NCI-H1105 (cell line): ENCODE measurements around the gene ZNF516.

ENCODE experiments used
- DNase-seq: peaks from one replicate; lab custom pipeline; 2025; lab: John Stamatoyannopoulos, UW

Gene ZNF516

DNA sequence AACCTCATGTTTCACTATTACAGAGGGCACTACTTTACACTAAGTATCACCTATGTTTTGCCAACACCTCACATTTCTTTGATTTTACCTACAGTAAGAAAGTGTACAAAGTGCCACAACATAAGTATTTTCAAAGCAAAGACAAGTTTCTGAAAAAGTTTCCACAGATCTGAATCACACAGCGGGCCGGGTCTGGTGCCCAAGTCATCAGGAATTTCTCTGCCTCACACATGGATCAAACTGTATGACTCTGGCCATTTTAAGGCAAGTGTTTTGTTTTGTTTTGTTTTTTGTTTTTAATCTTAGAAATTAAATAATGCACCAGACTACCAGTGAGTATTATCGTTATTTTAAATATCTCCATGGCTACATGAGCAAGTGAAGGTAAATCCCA is 73.4 kb downstream of the ZNF516 start:
- DNase-seq, result no peak

DNA sequence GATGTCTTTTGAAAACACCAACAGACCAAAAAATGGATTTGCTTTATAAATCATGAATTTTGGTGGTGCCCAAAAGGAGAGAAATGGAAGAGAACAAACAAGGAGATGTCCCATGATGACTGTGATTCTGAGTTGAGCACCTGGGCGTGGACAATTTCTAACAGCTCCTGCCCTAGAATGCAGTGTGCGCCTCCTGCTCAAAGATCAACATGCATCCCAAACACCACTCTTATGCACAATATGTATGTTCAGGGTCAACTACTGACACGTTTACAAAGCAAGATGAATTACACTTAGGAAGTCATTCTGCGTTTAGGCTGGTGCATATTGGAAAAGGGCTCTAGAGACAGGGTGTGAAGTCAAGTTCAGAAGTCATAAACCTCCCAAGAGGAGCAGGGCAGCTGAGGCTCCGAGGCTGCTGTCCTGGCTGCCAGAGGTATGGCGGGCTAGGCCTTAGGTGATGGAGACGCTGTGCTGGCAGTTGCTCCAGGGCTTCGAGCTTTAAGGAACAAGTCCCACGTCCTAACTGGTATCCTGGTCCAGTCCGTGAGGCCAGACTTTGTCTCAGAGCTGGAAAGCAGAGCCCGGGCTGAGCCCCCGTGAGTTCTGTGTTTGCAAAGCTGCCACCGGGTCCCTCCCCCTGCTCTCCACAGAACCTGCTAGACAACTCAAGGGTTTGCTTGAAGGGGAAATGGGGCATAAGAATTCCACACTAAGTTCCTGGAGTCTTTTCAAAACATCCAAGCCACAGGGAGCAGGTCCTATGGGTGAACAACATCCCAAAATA is 74.0 kb downstream of the ZNF516 start:
- no peak for DNase-seq

DNA sequence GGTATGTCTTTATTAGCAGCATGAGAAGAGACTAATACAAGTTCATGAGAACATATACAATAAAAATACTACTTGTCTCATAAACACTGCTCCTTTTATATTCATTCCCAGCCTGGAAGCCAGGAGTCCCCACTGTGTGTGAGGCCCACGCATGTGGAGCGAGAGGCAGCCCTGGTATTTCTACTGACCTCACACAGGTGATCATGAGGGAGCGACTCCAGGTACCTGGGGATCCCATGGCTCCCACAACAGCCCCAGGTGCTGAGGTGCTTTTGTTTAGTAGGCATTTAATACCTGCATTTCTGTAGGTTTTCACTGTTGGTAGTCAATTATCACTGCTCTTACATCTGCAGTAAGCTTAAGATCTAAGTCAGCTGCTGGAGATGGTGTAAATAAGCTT is 75.2 kb downstream of the ZNF516 start:
- no peak for DNase-seq

DNA sequence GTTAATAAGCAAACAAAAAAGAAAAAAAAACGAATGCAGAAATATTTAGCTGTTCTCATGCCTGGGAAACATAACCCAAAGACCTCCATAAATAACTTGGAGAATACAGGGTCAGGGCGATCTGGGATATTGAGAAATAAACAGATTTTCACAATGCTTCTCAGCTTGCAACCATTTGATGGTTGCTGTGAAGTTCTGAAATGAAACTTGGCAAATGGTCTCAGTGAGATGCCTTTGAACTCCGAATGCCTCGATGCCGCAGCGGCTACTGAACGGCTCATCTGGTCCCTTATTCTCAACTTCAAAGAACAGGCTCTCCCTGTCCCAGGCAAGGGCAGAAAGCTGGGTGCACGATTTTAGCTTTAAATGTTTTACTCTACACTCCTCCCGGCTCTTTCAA is 78.1 kb downstream of the ZNF516 start:
- no peak for DNase-seq

DNA sequence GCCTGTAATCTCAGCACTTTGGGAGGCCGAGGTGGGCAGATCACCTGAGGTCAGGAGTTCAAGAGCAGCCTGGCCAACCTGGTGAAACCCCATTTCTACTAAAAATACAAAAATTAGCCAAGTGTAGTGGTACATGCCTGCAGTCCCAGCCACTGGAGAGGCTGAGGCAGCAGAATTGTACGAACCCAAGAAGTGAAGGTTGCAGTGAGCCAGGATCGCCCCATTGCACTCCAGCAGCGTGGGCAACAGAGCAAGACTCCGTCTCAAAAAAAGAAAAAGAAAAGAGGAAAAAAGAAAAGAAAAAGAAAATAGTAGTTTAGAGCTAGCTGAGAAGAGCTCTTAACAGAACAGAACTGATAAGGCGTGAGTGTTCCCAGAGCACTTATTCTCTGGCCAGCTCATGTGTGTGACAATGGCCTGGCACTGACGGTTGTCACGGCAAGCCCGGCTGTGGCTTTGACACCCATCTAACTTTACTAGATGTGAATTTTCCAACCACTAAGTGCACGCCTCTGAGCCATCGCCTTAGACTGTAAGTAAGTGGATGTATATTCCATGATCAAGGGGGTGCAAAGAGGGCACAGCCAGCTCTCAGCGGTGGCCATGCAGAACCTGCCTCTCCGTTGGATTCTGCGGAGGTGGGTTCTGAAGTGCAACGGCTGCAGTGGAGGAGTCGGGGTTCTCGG is 80.0 kb downstream of the ZNF516 start:
- DNase-seq, result no peak

DNA sequence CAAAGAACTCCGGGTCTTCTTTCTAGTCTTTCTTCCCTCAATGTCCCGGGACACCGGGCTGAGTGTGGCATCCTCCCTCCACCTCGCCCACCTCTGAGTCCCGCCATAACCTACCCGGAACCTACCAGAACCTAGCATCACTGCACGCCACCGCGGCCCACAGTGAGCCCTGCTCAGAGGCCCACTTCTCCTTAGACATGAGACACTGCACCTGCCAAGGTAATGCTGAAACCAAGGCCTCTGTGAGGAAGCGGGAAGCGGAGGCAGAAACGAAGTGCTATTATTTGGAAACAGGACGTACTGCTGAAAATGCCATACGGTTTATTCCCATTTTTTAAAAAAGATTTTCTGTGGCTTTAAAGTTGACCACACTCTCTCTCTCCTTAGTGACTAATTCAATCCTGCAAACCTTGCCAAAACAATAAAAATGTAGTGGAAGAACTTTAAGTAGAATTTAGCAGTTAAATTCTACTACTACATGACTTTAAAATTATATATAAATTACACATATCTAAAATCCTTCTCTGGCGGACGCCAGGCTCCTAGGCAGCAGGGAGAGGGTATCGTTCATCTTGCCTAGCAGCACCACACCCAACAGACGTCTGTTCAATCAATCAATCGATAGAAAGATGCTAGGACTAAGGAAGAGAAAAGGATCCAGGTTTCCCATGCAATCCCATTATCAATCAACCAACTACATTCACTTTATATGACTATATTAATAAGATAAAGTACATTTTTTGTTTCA is 82.0 kb downstream of the ZNF516 start:
- DNase-seq, result no peak

DNA sequence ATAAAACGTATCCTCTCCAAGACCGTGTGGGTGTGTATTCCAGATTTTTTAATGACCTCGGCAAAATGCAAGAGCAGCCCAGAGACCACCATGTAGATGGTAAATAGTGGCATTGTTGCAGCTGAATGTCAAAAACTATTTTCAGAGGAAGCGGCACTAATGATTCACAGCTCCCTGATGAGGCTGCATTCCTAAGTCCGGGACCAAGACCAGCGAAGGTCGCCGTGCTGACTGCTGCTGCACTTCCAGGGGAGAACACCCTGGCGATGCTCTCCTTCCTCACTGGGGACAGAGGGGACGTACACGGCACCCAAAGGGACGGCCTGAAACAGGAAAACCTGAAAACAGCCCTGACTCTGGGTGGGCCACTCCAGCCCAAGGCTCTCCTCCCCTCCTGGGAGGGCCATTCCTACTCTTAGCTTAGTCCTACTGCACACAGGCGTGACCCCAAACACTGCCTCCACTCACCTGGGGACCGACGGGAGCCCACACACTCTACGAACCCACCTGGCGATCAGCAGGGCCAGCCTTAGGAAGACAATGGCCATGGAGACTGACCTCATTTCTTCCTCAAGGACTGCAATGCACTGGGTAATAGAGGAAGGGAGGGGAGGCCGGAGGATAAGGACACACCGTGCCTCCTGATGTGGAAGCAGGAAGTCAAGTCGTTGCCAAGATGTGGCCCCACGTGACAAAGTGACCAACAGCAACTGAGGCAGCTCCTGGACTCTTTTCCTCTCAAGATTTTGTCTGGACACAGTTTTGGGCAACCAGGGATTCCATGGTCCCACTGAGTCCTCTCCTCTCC is 82.8 kb downstream of the ZNF516 start:
- no peak for DNase-seq

DNA sequence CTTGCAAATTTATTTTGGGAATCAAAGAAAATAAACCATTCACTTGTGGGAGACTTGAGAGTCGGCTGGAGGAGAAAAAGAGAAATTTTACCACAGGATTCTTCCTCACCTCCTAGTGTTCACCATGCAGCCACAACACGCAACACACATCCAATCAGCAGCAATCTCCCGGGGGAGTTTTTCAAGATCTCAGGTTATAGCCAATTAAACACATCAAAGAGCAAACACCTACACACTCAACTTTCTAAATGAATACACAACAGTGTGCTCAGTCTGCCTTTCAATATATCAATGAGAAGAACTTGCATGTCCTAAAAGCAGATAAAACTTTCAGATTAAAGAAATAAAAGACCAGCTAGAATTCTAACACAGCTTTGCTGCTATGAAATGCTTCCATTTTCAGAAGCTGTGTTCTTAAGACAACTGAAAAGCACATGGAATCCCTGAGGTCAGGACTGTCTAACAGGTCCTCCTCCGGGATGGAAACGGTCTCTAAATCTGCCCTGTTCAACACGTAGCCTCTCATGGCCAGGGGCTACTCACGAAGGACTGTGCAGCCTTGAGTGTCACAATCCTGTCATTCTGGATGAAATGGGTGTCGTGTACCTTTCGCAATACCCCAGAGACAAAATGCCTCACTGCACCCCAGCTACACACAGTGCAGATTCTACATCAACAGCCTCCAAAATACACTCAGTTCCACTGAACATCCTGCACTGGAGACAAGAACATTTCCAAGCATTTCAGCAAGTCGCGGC is 84.2 kb downstream of the ZNF516 start:
- DNase-seq, result no peak

DNA sequence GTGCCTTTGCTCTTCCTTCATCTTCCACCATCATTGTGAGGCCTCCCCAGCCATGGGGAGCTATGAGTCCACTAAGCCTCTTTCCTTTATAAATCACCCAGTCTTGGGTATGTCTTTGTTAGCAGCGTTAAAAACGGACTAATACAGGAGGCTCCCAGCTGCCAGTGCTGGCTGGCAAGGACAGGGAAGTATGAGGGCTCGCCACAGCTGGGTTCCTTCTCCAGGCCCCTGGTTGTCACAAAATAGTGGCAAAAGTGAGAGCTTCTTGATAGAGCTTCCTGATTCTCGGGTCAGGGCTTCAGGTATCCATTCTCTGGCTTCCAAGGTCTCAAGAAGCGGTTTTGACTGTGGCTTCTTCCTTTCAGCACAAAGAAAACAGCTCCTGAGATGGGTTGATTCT is 85.0 kb downstream of the ZNF516 start:
- no peak for DNase-seq

DNA sequence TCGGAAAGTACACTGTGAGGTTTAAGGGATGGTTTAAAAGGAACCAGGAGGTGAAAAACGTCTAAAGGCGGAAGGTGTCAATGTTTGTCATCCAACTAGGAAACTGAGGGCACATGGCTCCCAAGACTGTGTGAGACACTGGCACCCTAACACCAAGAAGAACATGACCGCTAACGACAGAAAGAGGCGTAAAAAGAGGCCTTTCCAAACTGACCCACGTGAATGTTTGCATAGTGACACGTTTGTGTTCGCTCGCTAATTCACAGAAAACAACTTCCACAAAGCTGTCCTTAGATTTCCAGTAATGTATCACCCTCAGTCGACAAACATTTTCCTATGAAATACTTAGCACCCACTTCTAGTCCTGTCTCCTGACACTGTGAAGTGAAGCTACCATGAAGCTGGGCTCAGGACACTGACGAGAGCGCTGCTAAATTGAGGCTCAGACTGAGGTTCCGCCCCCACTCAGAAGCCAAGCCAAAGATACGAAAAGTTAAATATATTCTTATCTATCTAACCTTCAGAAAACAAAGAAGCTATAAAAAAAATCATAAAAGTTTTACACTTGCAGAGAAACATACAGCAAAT is 86.5 kb downstream of the ZNF516 start:
- no peak for DNase-seq

DNA sequence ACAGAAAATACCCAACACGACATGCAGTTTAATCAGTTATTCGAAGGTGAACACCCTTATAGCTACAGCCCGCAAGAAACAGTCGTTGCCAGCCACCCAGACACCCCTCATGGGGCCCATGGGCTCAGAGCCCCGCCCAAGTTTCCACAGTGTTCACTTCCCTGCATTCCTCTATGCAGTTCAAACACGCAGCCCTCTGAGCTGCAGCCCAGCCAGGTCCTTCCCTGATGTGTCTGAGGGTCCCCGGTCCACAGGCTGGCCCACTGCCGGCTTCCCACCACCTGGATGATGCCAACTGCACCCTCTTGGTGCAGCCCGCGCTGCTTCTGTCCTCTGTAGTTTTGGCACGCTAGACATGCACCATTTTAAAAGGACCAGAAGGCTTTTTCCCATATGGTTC is 87.4 kb downstream of the ZNF516 start:
- DNase-seq, result no peak

DNA sequence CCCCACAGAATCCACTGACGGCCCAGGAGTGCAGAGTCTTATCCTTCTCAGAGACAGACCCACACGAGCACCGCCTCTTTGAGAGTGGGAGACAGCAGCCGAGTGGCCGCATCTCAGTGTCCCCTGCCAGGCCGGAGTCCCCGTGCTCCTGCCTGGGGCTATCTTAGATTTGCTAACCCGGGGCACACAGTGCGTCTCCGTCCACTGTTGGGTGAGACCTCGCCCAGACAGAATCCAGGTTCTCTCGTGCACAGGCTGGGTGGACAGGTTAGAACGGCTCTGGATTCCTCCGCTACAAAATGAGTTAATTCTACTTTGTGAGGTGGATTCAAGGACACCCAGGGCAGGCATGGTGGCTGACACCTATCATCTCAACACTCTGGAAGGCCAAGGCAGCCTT is 88.3 kb downstream of the ZNF516 start:
- DNase-seq, result no peak

DNA sequence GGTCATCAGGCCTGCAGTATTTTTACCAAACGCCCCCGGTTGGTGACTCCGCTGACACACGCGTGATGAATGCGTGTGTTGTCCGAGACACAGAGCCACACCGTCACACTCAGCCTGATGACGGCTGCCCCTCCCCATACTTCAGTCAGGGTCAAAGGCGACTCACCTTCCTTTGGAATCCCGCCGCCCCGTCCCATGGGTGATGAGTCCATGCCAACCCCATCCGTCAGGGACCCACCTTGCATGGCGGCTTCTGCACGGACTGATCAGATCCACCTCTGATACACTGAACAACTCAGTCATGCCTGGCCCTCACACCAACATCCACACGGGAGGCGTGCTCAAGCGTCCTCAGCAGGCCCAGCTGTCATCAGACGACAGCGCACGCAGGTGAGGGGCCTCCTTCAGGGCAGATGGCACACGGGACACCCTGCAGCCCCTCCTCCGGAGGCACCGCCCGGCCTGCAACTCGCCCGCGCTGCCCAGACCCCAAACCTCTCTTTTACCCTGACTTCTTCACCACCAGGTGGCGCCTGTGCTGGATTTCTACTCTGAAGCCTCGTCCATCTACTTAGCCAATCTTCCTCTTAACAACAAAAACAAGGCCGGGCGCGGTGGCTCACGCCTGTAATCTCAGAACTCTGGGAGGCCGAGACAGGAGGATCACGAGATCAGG is 89.2 kb downstream of the ZNF516 start:
- no peak for DNase-seq

DNA sequence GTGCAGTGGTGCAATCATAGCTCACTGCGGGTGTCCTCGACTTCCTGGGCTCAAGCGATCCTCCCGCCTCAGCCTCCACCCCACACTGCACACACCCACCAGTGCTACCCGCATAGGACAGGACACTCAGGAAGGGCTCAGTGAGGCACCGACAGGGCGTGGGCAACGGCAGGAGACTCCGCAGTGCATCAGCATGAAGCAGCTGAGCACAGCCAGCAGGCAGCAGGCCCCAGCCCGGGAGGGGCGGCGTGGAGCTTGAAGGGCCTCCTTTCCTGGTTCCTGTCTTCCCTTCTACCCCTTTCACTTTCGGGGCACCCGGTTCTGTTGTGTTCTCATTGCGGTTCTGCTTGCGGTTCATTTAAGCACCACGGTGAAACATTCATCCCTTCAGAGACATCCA is 89.8 kb downstream of the ZNF516 start:
- DNase-seq, result no peak

DNA sequence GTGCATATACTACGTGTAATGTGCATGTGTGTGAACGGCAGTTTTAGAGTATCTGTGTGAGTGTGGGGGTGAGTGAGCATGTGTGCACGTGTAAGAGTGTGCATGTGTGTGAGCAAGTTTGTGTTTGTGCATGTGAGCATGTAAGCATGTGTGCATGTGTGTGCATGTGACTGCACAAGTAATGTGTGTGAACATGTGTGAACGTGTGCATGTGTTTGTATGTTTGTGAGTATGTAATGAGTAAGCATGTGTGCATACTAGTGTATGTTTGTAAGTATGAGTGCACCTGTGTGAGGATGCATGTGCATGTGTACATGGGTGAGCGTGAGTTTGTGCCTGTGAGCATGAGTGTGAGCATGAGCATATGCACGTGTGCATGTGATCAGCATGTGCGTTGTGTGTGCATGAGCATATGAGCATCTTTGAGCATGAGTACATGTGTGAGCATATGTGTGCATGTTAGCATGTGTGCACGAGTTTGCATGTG is 90.7 kb downstream of the ZNF516 start:
- DNase-seq, result no peak

DNA sequence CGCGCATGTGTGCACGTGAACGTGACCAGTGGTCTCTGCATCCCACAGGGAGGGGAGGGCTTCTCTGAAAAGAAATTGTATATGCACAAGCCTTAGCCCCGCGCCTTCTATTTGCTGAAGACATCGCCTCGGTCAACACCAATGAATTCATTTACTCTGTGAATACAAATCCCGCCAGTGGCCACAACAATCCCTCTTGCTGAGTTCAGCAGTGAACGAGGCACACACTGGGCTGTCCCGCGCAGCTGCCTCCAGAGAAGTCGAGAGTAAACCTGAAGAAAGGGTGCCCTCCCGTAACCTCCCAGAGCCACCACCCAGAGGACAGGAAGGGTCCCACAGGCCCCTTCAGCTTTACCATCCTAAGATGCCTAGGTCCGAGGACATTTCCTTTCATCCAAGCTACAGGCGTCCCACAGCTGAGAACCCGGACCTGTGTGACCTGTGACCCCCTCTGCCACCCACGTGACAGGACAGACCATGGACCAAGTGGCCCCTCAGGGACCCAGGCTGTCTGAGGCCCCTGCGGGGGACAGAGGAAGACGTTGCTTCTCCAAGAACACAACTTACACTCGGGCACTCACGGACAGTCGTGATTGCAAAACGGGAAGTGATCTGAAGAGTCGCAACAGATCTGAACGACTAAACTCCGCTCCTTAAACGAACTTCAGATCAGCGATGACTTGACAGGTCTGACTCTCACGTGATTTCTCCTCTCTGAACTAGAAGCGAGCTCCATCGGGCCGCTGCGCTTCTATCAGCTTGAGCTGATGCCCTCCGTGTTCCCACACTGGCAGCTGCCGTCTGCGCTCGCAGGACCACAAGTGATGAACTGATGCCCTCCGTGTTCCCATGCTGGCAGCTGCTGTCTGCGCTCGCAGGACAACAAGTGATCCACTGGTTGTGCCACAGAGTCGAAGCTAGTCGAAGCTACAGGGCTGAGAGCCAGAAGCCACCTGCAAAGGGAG is 92.7 kb downstream of the ZNF516 start:
- DNase-seq, result no peak

DNA sequence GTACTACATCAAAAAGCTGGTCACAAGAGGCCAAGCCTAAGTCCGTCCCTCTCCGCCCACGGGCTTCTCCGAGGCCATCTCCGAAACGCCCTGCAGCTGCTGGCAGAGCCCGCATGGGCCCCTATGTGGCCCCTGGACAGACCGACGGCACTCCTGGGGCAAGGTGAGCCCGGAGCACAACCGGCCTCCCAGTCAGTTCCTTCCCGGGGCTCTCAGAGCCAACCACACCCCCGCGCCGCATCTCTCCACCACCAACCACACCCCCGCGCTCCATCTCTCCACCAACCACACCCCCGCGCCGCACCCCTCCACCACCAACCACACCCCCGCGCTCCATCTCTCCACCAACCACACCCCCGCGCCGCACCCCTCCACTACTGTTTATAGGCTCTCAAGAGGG is 93.5 kb downstream of the ZNF516 start:
- no peak for DNase-seq

DNA sequence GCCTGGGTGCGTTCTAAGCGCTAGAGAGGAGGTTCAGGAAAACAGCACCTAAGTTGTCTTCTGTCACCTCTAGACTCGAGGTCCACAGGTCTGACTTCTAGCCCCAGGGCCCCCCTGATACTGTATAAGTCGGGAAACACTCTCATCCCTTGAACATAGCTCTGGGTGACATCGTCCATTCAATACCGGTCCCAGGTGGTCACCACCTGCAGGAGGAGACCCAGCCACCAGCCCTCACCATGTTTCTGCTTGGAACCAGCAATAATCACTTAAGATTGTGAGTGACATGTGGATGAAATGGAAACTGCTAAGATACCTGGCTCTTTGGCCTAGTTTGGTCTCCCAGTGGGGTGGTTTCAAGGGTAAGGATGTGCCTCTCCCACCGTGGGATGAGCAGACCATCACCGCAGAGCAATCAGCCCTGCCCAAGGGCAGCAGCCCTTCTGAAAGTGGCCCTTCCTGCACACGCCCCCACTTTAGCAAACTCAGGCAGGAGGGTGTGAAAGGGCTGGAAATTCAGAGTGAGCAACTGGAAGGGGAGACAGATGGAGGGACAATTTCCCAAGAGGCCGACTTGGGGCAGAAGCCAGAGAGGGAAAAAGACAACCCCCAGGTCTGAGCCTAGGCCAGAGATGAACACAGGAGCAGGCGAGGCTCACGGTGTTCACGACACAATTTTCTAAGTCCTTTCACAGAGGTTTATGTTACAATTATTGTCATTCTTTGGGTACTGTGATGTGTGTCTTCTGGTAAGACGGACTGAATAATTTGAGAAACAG is 95.2 kb downstream of the ZNF516 start:
- no peak for DNase-seq
